SJCRH30 (cell line): ENCODE results near the gene PAK4. TPM values are rescaled to one million over a fixed set of nuclear protein-coding genes. Genes with fewer than 3 reads are reported as not detected.
A peak's percentile ranks its signal among the peaks of the same experiment; 100 is the strongest.
"Not testable (repeated sequence)": the region's sequence is repeated elsewhere in the genome, so short reads cannot be mapped to it uniquely, and the experiment has no call there.

Source experiments
- DNase-seq, 2 experiments: peaks; one replicate each; pipeline ENCODE4 v3.0.0-alpha.2; 2015 to 2020
- H3K27ac ChIP-seq: fragments of 250-450 bp; sonication (Bioruptor Pico); 2 replicates; pipeline ENCODE4 v1.5.1; 2020; ENCODE audit warnings: mild to moderate bottlenecking, moderate library complexity
- H3K27me3 ChIP-seq: fragments of 250-450 bp; sonication (Bioruptor Pico); 2 replicates; pipeline ENCODE4 v1.5.1; 2020; ENCODE audit warnings: mild to moderate bottlenecking, moderate library complexity
- H3K36me3 ChIP-seq: fragments of 250-450 bp; sonication (Bioruptor Pico); 2 replicates; pipeline ENCODE4 v1.5.1; 2020; ENCODE audit warnings: mild to moderate bottlenecking, moderate library complexity
- H3K4me1 ChIP-seq: fragments of 250-450 bp; sonication (Bioruptor Pico); 2 replicates; pipeline ENCODE4 v1.5.1; 2020; ENCODE audit warnings: mild to moderate bottlenecking, moderate library complexity
- H3K4me3 ChIP-seq: fragments of 250-450 bp; sonication (Bioruptor Pico); 2 replicates; pipeline ENCODE4 v1.5.1; 2020; ENCODE audit warnings: mild to moderate bottlenecking, moderate library complexity
- H3K9me3 ChIP-seq: fragments of 250-450 bp; sonication (Bioruptor Pico); replicated peaks from 2 replicates; pipeline ENCODE4 v1.5.1; 2020; ENCODE audit warnings: mild to moderate bottlenecking, moderate library complexity
- total RNA-seq: library from RNA; depleted of rRNA; stranded (reverse); fragments of >200 nt; shearing (Covaris generic); gene quantifications from 2 replicates; pipeline ENCODE4 v1.2.3, GENCODE V29; 2014

The PAK4 gene
- total RNA-seq, 1 experiment from 2014 or later: 11.6 TPM

- no peaks in the 10 kb centered on the region for H3K9me3 ChIP-seq
- H3K27ac ChIP-seq: no peak overlapping the region
- H3K4me3 ChIP-seq: no peak overlapping the region
- H3K4me1 ChIP-seq: no peaks in the 10 kb centered on the region
- no peaks in the 10 kb centered on the region for H3K27me3 ChIP-seq
- H3K36me3 ChIP-seq: no peaks in the 10 kb centered on the region
- DNase-seq: no peak
Observed at GRCh38 chr19:39142630-39143029, 17.0 kb downstream of the PAK4 start.

GRCh38 chr19:39143757-39144289 lies 18.2 kb downstream of the PAK4 start:
- not testable (repeated sequence) for H3K4me3 ChIP-seq, H3K36me3 ChIP-seq, H3K4me1 ChIP-seq, H3K27ac ChIP-seq, H3K27me3 ChIP-seq, H3K9me3 ChIP-seq, DNase-seq

- DNase-seq: peak; percentile 34 to 43
- H3K4me3 ChIP-seq: no peak overlapping the region
- no peak overlapping the region for H3K27ac ChIP-seq
- peaks cover 7% of the 10 kb centered on the region for H3K36me3 ChIP-seq
- H3K4me1 ChIP-seq: no peaks in the 10 kb centered on the region
- no peaks in the 10 kb centered on the region for H3K27me3 ChIP-seq
- H3K9me3 ChIP-seq: no peaks in the 10 kb centered on the region
Observed at GRCh38 chr19:39144290-39145071, 18.9 kb downstream of the PAK4 start.

GRCh38 chr19:39145180-39145953 lies 19.8 kb downstream of the PAK4 start:
- H3K4me3 ChIP-seq: no peak overlapping the region
- H3K27ac ChIP-seq: no peak overlapping the region
- peaks cover 7% of the 10 kb centered on the region for H3K36me3 ChIP-seq
- no peak for DNase-seq
- H3K9me3 ChIP-seq: no peaks in the 10 kb centered on the region
- H3K27me3 ChIP-seq: no peaks in the 10 kb centered on the region
- no peaks in the 10 kb centered on the region for H3K4me1 ChIP-seq

- peaks cover under 1% of the 10 kb centered on the region for H3K4me1 ChIP-seq
Observed at GRCh38 chr19:39146091-39146490, 20.5 kb downstream of the PAK4 start.

GRCh38 chr19:39146686-39147450 lies 21.3 kb downstream of the PAK4 start:
- Histone ChIP-seq H3K4me1 (peaks cover 6% of the 10 kb centered on the region), H3K9me3 (no peaks in the 10 kb centered on the region), H3K4me3 (no peak overlapping the region), H3K27me3 (no peaks in the 10 kb centered on the region), H3K27ac (no peak overlapping the region), H3K36me3 (peaks cover 7% of the 10 kb centered on the region)
- no peak for DNase-seq

More at GRCh38 chr19:39146091-39146490, 20.5 kb downstream of the PAK4 start:
- Histone ChIP-seq H3K27me3 (no peaks in the 10 kb centered on the region), H3K36me3 (peaks cover 7% of the 10 kb centered on the region), H3K4me3 (no peak overlapping the region), H3K9me3 (no peaks in the 10 kb centered on the region), H3K27ac (no peak overlapping the region)
- no peak for DNase-seq

GRCh38 chr19:39147480-39147879 lies 21.9 kb downstream of the PAK4 start:
- Histone ChIP-seq H3K27ac (no peak overlapping the region), H3K27me3 (no peaks in the 10 kb centered on the region), H3K4me3 (no peak overlapping the region), H3K4me1 (peaks cover 6% of the 10 kb centered on the region), H3K36me3 (peaks cover 7% of the 10 kb centered on the region), H3K9me3 (no peaks in the 10 kb centered on the region)
- no peak for DNase-seq

- H3K27me3 ChIP-seq: no peaks in the 10 kb centered on the region
- H3K9me3 ChIP-seq: no peaks in the 10 kb centered on the region
- H3K4me1 ChIP-seq: peaks cover 6% of the 10 kb centered on the region
- no peak overlapping the region for H3K4me3 ChIP-seq
- H3K27ac ChIP-seq: no peak overlapping the region
- DNase-seq: no peak
- peaks cover 7% of the 10 kb centered on the region for H3K36me3 ChIP-seq
Observed at GRCh38 chr19:39148939-39149529, 23.4 kb downstream of the PAK4 start.

- Histone ChIP-seq H3K27ac (no peak overlapping the region), H3K27me3 (no peaks in the 10 kb centered on the region), H3K36me3 (peaks cover 7% of the 10 kb centered on the region), H3K4me1 (peaks cover 6% of the 10 kb centered on the region), H3K9me3 (no peaks in the 10 kb centered on the region), H3K4me3 (no peak overlapping the region)
- no peak for DNase-seq
Observed at GRCh38 chr19:39150235-39150634, 24.6 kb downstream of the PAK4 start.

- Histone ChIP-seq H3K4me1 (peaks cover 6% of the 10 kb centered on the region), H3K36me3 (peaks cover 7% of the 10 kb centered on the region), H3K27ac (no peak overlapping the region), H3K4me3 (no peak overlapping the region), H3K9me3 (no peaks in the 10 kb centered on the region), H3K27me3 (no peaks in the 10 kb centered on the region)
- DNase-seq: no peak
Observed at GRCh38 chr19:39150807-39151600, 25.4 kb downstream of the PAK4 start.

GRCh38 chr19:39152066-39152465 lies 26.5 kb downstream of the PAK4 start:
- Histone ChIP-seq H3K9me3 (no peaks in the 10 kb centered on the region), H3K4me1 (peaks cover 6% of the 10 kb centered on the region), H3K4me3 (no peak overlapping the region), H3K27ac (no peak overlapping the region), H3K36me3 (peaks cover 7% of the 10 kb centered on the region), H3K27me3 (no peaks in the 10 kb centered on the region)
- no peak for DNase-seq

GRCh38 chr19:39154100-39154628 lies 28.6 kb downstream of the PAK4 start:
- Histone ChIP-seq H3K4me1 (peaks cover 6% of the 10 kb centered on the region), H3K27ac (no peak overlapping the region), H3K4me3 (no peak overlapping the region), H3K9me3 (no peaks in the 10 kb centered on the region), H3K36me3 (peaks cover 2% of the 10 kb centered on the region), H3K27me3 (no peaks in the 10 kb centered on the region)
- no peak for DNase-seq

- H3K27me3 ChIP-seq: no peaks in the 10 kb centered on the region
- H3K27ac ChIP-seq: no peak overlapping the region
- H3K4me3 ChIP-seq: no peak overlapping the region
- no peaks in the 10 kb centered on the region for H3K36me3 ChIP-seq
- no peaks in the 10 kb centered on the region for H3K9me3 ChIP-seq
- no peak for DNase-seq
- peaks cover 6% of the 10 kb centered on the region for H3K4me1 ChIP-seq
Observed at GRCh38 chr19:39154629-39155100, 29.1 kb downstream of the PAK4 start.
